CD14-positive monocyte (primary cell): ENCODE data around the gene CDH3. TPM values are rescaled to one million over a fixed set of nuclear protein-coding genes. Genes with fewer than 3 reads are reported as not detected.

Source experiments
- DNase-seq, 3 donors: peaks; one replicate each; pipeline ENCODE4 v3.0.0-alpha.2; 2011 to 2022
- H2AFZ ChIP-seq: 2 replicates; pipeline ENCODE4 v1.6.0; 2012; ENCODE audit warnings: mild to moderate bottlenecking, low read depth, low read length, inconsistent platforms; ENCODE audit not compliant: insufficient read depth, poor library complexity, severe bottlenecking
- H3K27ac ChIP-seq, 2 donors: 1 replicate in 1 of 2; 2 replicates in 1 of 2; pipeline ENCODE4 v1.5.1; 2012 to 2013; ENCODE audit warnings: low read length in 2 of 2, control low read depth in 1 of 2, inconsistent platforms in 1 of 2, low read depth in 1 of 2, mild to moderate bottlenecking in 1 of 2
- H3K27me3 ChIP-seq, 2 donors: one replicate each; pipeline versions ENCODE4 v1.6.0 to v1.6.1; 2011 to 2013; ENCODE audit warnings: low read length in 2 of 2; ENCODE audit not compliant: control insufficient read depth in 2 of 2, insufficient read depth in 2 of 2
- H3K36me3 ChIP-seq, 2 donors: replicated peaks in 1 of 2; 1 replicate in 1 of 2; 2 replicates in 1 of 2; pipeline versions ENCODE4 v1.5.1 to v1.6.1; 2012 to 2013; ENCODE audit warnings: low read length in 2 of 2, control low read depth in 1 of 2, inconsistent platforms in 1 of 2, mild to moderate bottlenecking in 1 of 2; ENCODE audit not compliant: insufficient read depth in 2 of 2, control insufficient read depth in 1 of 2
- H3K4me1 ChIP-seq, 2 donors: 1 replicate in 1 of 2; 2 replicates in 1 of 2; pipeline versions ENCODE4 v1.5.1 to v1.6.1; 2012 to 2013; ENCODE audit warnings: low read length in 2 of 2, control low read depth in 1 of 2, inconsistent platforms in 1 of 2, mild to moderate bottlenecking in 1 of 2, moderate library complexity in 1 of 2; ENCODE audit not compliant: insufficient read depth in 2 of 2, control insufficient read depth in 1 of 2
- H3K4me2 ChIP-seq: replicated peaks from 2 replicates; pipeline ENCODE3; 2012; ENCODE audit warnings: low read length, moderate library complexity, mild to moderate bottlenecking; ENCODE audit not compliant: poor library complexity, severe bottlenecking; ENCODE audit errors: extremely low read depth
- H3K4me3 ChIP-seq, 3 experiments: fragments of 200-600 bp in 1 of 3; sonication (generic) in 1 of 3; replicated peaks in 1 of 3; 1 replicate in 2 of 3; 2 replicates in 1 of 3; pipeline ENCODE4 v1.5.1; 2011 to 2013; ENCODE audit warnings: low read length in 3 of 3, mild to moderate bottlenecking in 3 of 3, control low read depth in 2 of 3, low read depth in 2 of 3, inconsistent platforms in 1 of 3, moderate library complexity in 1 of 3
- H3K79me2 ChIP-seq: 2 replicates; pipeline ENCODE4 v1.6.0; 2012; ENCODE audit warnings: mild to moderate bottlenecking, control low read depth, inconsistent platforms, low read length, moderate library complexity; ENCODE audit not compliant: insufficient read depth
- H3K9ac ChIP-seq: 2 replicates; pipeline ENCODE4 v1.6.0; 2017; ENCODE audit warnings: low read length, mild to moderate bottlenecking; ENCODE audit not compliant: insufficient read depth, poor library complexity, severe bottlenecking
- H3K9me3 ChIP-seq, 2 donors: replicated peaks in 1 of 2; 1 replicate in 1 of 2; 2 replicates in 1 of 2; pipeline versions ENCODE4 v1.5.1 to v1.6.1; 2012 to 2013; ENCODE audit warnings: low read length in 2 of 2, control low read depth in 1 of 2; ENCODE audit not compliant: control insufficient read depth in 1 of 2, insufficient read depth in 1 of 2
- H4K20me1 ChIP-seq: 2 replicates; pipeline ENCODE4 v1.6.0; 2012; ENCODE audit warnings: mild to moderate bottlenecking, low read length, control low read depth, moderate library complexity; ENCODE audit not compliant: insufficient read depth
- H3K27ac Mint-ChIP-seq, 7 donors: one replicate each; pipeline ENCODE4 v1.8.0; 2020; ENCODE audit warnings: mild to moderate bottlenecking in 7 of 7, mixed read lengths in 7 of 7, moderate library complexity in 6 of 7, inconsistent platforms in 2 of 7
- H3K27me3 Mint-ChIP-seq, 3 donors: one replicate each; pipeline ENCODE4 v1.8.0; 2021 to 2022; ENCODE audit warnings: low read depth in 3 of 3, mild to moderate bottlenecking in 3 of 3, mixed read lengths in 3 of 3, moderate library complexity in 3 of 3, inconsistent platforms in 1 of 3
- H3K36me3 Mint-ChIP-seq, 2 donors: one replicate each; pipeline ENCODE4 v1.8.0; 2020; ENCODE audit warnings: mixed read lengths in 2 of 2, inconsistent platforms in 1 of 2, mild to moderate bottlenecking in 1 of 2
- H3K4me1 Mint-ChIP-seq: one replicate; pipeline ENCODE4 v1.8.0; 2020; ENCODE audit warnings: mild to moderate bottlenecking, mixed read lengths
- H3K4me3 Mint-ChIP-seq, 2 donors: one replicate each; pipeline ENCODE4 v1.8.0; 2020; ENCODE audit warnings: mild to moderate bottlenecking in 2 of 2, mixed read lengths in 2 of 2, moderate library complexity in 1 of 2
- H3K9me3 Mint-ChIP-seq, 7 donors: one replicate each; pipeline ENCODE4 v1.8.0; 2020 to 2022; ENCODE audit warnings: mixed read lengths in 7 of 7, mild to moderate bottlenecking in 6 of 7, moderate library complexity in 6 of 7, inconsistent platforms in 2 of 7
- WGBS: methylation state at CpG from one replicate; pipeline ENCODE4 v1.1.5; 2013; ENCODE audit warnings: missing lambda C conversion rate; ENCODE audit not compliant: insufficient coverage; 5-methylcytosine and 5-hydroxymethylcytosine counted together
- intact Hi-C, 2 donors: fragments of 100-400 bp; cut with micrococcal nuclease; formaldehyde crosslinking; loops; one replicate each; pipeline versions ENCODE4 v1.15.0 to v1.15.1; 2023
- polyA plus RNA-seq, 3 donors: library from polyadenylated mRNA; depleted of rRNA in 1 of 3; unstranded in 2 of 3; stranded (reverse) in 1 of 3; fragments of 300-500 nt in 2 of 3; fragments of >200 nt in 1 of 3; fragmentation: Illumina TruSeq in 2 of 3; gene quantifications; 1 replicate in 2 of 3; 2 replicates in 1 of 3; pipeline ENCODE4 v1.2.3, GENCODE V29; 2012 to 2021
- TF ChIP-seq, protein P1 (sequence below): fragments of 200-600 bp; IDR thresholded peaks from one replicate; pipeline ENCODE4 v1.8.0; 2022; ENCODE audit warnings: antibody characterized with exemption, mild to moderate bottlenecking

CDH3 gene
- polyA plus RNA-seq, 3 donors = not detected

DNA sequence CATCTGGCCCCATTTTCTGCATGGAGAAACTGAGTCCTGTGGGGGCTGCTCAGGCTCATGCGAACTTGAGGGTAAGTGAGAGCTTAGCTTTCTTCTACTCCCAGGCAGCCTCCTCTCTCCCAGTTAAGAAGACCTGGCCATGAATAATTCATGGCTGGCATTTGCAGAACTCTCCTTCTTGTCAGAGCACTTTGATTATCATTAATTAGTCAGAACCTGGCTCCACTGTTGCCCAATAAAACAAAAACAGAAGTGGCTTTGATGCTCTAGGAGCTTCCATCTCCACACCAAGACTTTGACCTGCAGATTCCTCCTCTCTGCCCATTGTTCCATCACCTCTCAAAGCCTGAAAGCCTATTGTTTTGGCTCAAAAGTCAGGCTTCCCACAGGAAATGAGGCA, 45.5 kb upstream of the CDH3 start:
- WGBS = 100% methylated on average over 1 of the region's 1 CpG
- peak overlapping the region in 1 of 2 donors; percentile 4 for H3K4me3 Mint-ChIP-seq

DNA sequence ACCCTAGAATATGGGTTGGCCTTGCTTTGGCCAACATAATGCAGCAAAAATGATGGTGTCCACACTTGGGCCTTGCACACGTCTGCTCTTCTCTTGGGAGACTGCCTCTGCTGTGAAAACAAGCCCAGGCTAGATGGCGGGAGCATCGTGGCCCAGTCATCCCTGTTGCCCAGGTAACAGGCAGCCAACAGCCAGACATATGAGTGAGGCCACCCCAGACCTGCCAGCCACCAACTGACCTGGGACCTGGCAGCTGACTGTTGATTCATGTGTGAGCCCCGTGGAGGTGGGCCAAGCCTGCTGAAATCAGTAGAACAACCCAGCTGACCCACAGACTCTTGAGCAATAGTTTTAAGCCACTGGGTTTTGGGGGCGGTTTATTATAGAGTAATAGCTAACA, 39.4 kb upstream of the CDH3 start:
- DNase-seq = no peak
- H3K27ac Mint-ChIP-seq = no peak overlapping the region
- no peak overlapping the region for H3K27ac ChIP-seq
- no peak overlapping the region for H3K4me3 ChIP-seq
- TF ChIP-seq, protein P1, sequence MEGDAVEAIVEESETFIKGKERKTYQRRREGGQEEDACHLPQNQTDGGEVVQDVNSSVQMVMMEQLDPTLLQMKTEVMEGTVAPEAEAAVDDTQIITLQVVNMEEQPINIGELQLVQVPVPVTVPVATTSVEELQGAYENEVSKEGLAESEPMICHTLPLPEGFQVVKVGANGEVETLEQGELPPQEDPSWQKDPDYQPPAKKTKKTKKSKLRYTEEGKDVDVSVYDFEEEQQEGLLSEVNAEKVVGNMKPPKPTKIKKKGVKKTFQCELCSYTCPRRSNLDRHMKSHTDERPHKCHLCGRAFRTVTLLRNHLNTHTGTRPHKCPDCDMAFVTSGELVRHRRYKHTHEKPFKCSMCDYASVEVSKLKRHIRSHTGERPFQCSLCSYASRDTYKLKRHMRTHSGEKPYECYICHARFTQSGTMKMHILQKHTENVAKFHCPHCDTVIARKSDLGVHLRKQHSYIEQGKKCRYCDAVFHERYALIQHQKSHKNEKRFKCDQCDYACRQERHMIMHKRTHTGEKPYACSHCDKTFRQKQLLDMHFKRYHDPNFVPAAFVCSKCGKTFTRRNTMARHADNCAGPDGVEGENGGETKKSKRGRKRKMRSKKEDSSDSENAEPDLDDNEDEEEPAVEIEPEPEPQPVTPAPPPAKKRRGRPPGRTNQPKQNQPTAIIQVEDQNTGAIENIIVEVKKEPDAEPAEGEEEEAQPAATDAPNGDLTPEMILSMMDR = no peak
- peaks cover 0 to 4% (median 4%) of the 10 kb centered on the region in 3 donors for H3K27me3 Mint-ChIP-seq
- H3K4me1 Mint-ChIP-seq = no peaks in the 10 kb centered on the region
- no peaks in the 10 kb centered on the region for H3K9me3 ChIP-seq
- WGBS = 81% methylated on average over 3 of the region's 5 CpGs
- no peaks in the 10 kb centered on the region for H3K36me3 Mint-ChIP-seq
- no peaks in the 10 kb centered on the region for H3K27me3 ChIP-seq
- H3K4me3 Mint-ChIP-seq = no peak overlapping the region
- intact Hi-C loops = no loop called here
- H3K4me1 ChIP-seq = no peaks in the 10 kb centered on the region
- no peak overlapping the region for H2AFZ ChIP-seq
- no peaks in the 10 kb centered on the region for H3K79me2 ChIP-seq
- H3K4me2 ChIP-seq = no peak overlapping the region
- no peaks in the 10 kb centered on the region for H4K20me1 ChIP-seq
- H3K9me3 Mint-ChIP-seq = peaks cover 2 to 8% (median 5%) of the 10 kb centered on the region in 7 donors
- H3K9ac ChIP-seq = no peak overlapping the region
- H3K36me3 ChIP-seq = no peaks in the 10 kb centered on the region

More for the DNA sequence above, 45.5 kb upstream of the CDH3 start:
- Histone ChIP-seq H2AFZ (no peak overlapping the region), H3K27ac (no peak overlapping the region), H3K27me3 (no peaks in the 10 kb centered on the region), H3K9ac (no peak overlapping the region), H3K79me2 (no peaks in the 10 kb centered on the region), H3K4me3 (no peak overlapping the region), H3K36me3 (no peaks in the 10 kb centered on the region), H3K9me3 (no peaks in the 10 kb centered on the region), H3K4me1 (no peaks in the 10 kb centered on the region), H4K20me1 (no peaks in the 10 kb centered on the region), H3K4me2 (no peak overlapping the region)
- TF ChIP-seq, protein P1 = no peak
- Mint-ChIP-seq H3K27ac (no peak overlapping the region), H3K36me3 (no peaks in the 10 kb centered on the region), H3K4me1 (no peaks in the 10 kb centered on the region), H3K27me3 (peaks cover 0 to 8% (median 3%) of the 10 kb centered on the region in 3 donors), H3K9me3 (peaks cover 0 to 6% (median 0%) of the 10 kb centered on the region in 7 donors)
- no peak for DNase-seq
- intact Hi-C loops = no loop called here
